ENCODE measurements around the gene KRT6A. TPM values are rescaled to one million over a fixed set of nuclear protein-coding genes. Genes with fewer than 3 reads are reported as not detected.

Gene KRT6A
- total and polyA plus RNA-seq, 2 donors (not counting 1 experiment from before 2014, with no cell fraction given) = not detected

DNA sequence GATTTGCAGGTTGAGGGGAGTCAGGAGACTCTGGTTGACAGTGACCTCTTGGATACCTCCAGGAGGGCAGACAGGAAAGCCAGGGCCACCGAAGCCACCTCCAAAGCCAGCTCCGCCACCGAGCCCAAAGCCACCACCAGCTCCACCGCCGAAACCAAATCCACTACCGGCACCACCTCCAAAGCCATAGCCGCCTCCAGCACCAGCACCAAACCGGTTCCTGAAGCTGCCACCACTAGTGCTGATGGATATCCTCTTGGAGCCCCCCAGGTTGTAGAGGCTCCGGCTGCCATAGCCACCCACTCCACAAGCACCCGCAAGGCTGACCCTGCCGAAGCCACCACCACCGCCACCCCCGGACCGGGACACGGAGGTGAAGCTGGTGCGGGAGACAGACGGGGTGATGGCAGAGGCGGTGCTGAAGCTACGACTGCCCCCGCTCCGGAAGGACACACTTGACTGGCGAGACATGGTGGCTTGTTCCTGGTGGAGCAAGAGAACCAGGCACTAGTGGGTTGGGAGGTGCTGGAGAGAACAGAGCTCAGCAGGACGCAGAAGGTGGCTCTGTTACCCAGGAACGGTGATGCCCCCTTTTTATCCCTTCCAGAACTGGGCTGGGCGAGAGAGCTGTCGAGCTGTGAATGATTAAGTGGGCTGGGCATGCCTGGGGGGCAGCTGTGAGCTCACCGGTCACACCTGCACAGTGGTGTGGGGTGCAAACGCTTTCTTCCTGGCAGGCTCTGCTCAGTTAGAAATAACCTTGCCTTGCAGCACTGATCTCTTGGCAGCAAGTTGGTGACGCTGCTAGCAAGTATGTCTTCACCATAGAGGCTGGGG lies 27.0 kb upstream of the KRT6A start, which contains the start of gene KRT5:
Gene KRT5 (minus strand): TSS at position 569 of the 837 bp plus-strand sequence. CDS start 98 bp downstream, at position 471.
- Histone ChIP-seq H2AFZ (ENCODE audit: insufficient read depth, low read depth, low read length, poor library complexity, severe bottlenecking) (no peak within 1 kb of the TSS), H3K36me3 (replicated peaks in 1 of 2; ENCODE audit: control extremely low read depth in 1 of 2, control insufficient read depth in 1 of 2, extremely low read depth in 1 of 2, insufficient read depth in 2 of 2, low read length in 1 of 2) (no peaks in the 10 kb centered on the region), H3K4me3 (ENCODE audit: control extremely low read depth in 1 of 5, extremely low read depth in 1 of 5, insufficient read depth in 1 of 5, low read depth in 2 of 5, low read length in 4 of 5) (no peak within 1 kb of the TSS), H3K27me3 (replicated peaks in 1 of 4; ENCODE audit: control extremely low read depth in 1 of 4, control insufficient read depth in 3 of 4, insufficient read depth in 4 of 4, low read length in 3 of 4) (no peaks in the 10 kb centered on the region), H3K4me2 (replicated peaks; ENCODE audit: low read depth, low read length, poor library complexity, severe bottlenecking) (no peak within 1 kb of the TSS), H3K4me1 (ENCODE audit: control insufficient read depth in 2 of 2, insufficient read depth in 2 of 2, low read length in 2 of 2) (no peaks in the 10 kb centered on the region), H3K9ac (ENCODE audit: low read length) (no peak within 1 kb of the TSS), H3K9me3 (ENCODE audit: control extremely low read depth in 1 of 3, control insufficient read depth in 2 of 3, insufficient read depth in 1 of 3, low read length in 2 of 3) (no peaks in the 10 kb centered on the region), H4K20me1 (ENCODE audit: control insufficient read depth, insufficient read depth, low read length, poor library complexity, severe bottlenecking) (no peaks in the 10 kb centered on the region), H3K27ac (ENCODE audit: low read length in 2 of 2) (no peak within 1 kb of the TSS), H3K79me2 (ENCODE audit: control insufficient read depth, insufficient read depth, low read length) (no peaks in the 10 kb centered on the region)
- intact Hi-C loops (cut with micrococcal nuclease) = no loop called here
- Mint-ChIP-seq H3K4me1 (no peaks in the 10 kb centered on the region), H3K27ac (no peak within 1 kb of the TSS), H3K4me3 (no peak within 1 kb of the TSS), H3K27me3 (peaks cover 6% of the 10 kb centered on the region), H3K9me3 (ENCODE audit: insufficient read depth) (no peaks in the 10 kb centered on the region)
- no peak for DNase-seq
- no peak for ATAC-seq (ENCODE audit: low read depth)
- TF ChIP-seq, protein P1, sequence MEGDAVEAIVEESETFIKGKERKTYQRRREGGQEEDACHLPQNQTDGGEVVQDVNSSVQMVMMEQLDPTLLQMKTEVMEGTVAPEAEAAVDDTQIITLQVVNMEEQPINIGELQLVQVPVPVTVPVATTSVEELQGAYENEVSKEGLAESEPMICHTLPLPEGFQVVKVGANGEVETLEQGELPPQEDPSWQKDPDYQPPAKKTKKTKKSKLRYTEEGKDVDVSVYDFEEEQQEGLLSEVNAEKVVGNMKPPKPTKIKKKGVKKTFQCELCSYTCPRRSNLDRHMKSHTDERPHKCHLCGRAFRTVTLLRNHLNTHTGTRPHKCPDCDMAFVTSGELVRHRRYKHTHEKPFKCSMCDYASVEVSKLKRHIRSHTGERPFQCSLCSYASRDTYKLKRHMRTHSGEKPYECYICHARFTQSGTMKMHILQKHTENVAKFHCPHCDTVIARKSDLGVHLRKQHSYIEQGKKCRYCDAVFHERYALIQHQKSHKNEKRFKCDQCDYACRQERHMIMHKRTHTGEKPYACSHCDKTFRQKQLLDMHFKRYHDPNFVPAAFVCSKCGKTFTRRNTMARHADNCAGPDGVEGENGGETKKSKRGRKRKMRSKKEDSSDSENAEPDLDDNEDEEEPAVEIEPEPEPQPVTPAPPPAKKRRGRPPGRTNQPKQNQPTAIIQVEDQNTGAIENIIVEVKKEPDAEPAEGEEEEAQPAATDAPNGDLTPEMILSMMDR (IDR thresholded peaks at IDR 0.05) = no peak
- no peak for TF ChIP-seq EZH2 (IDR thresholded peaks at IDR 0.05; ENCODE audit: borderline replicate concordance, insufficient read depth, low read depth, low read length, poor library complexity, severe bottlenecking)
- 91% methylated on average over 25 of the region's 29 CpGs for WGBS (ENCODE audit: insufficient coverage)
- ChIA-PET CTCF (no interaction called here), POLR2A (no interaction called here)

DNA sequence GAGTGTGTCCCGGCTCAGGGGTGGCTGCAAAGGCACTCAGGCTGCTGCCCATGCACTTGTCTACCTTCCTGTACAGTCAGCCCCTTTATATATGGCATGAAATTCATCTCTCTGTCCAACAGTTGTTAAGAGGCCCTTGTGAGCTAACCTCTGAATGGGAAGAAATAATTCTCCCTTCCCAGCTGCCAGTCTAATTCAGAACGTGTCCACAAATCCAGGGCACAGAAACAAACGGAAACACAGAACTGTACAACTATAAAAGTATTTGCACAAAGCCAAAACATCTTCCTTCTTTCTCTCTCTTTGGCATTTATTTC lies 26.3 kb upstream of the KRT6A start:
- intact Hi-C loops (cut with micrococcal nuclease) = no loop called here
- no peaks in the 10 kb centered on the region for H3K9me3 ChIP-seq (ENCODE audit: control extremely low read depth in 1 of 3, control insufficient read depth in 2 of 3, insufficient read depth in 1 of 3, low read length in 2 of 3)
- H3K4me1 ChIP-seq (ENCODE audit: control insufficient read depth in 2 of 2, insufficient read depth in 2 of 2, low read length in 2 of 2) = no peaks in the 10 kb centered on the region
- H3K9ac ChIP-seq (ENCODE audit: low read length) = no peak overlapping the region
- H3K27ac ChIP-seq (ENCODE audit: low read length in 2 of 2) = no peak overlapping the region
- DNase-seq (no peak), ATAC-seq (ENCODE audit: low read depth) (no peak)
- ChIA-PET POLR2A (no interaction called here), CTCF (no interaction called here)
- no peak for TF ChIP-seq EZH2 (IDR thresholded peaks at IDR 0.05; ENCODE audit: borderline replicate concordance, insufficient read depth, low read depth, low read length, poor library complexity, severe bottlenecking)
- TF ChIP-seq, protein P1 (IDR thresholded peaks at IDR 0.05) = no peak
- H4K20me1 ChIP-seq (ENCODE audit: control insufficient read depth, insufficient read depth, low read length, poor library complexity, severe bottlenecking) = no peaks in the 10 kb centered on the region
- no peaks in the 10 kb centered on the region for H3K36me3 ChIP-seq (replicated peaks in 1 of 2; ENCODE audit: control extremely low read depth in 1 of 2, control insufficient read depth in 1 of 2, extremely low read depth in 1 of 2, insufficient read depth in 2 of 2, low read length in 1 of 2)
- no peaks in the 10 kb centered on the region for H3K79me2 ChIP-seq (ENCODE audit: control insufficient read depth, insufficient read depth, low read length)
- H3K27me3 ChIP-seq (replicated peaks in 1 of 4; ENCODE audit: control extremely low read depth in 1 of 4, control insufficient read depth in 3 of 4, insufficient read depth in 4 of 4, low read length in 3 of 4) = no peaks in the 10 kb centered on the region
- no peak overlapping the region for H3K27ac Mint-ChIP-seq
- no peak overlapping the region for H3K4me3 ChIP-seq (ENCODE audit: control extremely low read depth in 1 of 5, extremely low read depth in 1 of 5, insufficient read depth in 1 of 5, low read depth in 2 of 5, low read length in 4 of 5)
- no peaks in the 10 kb centered on the region for H3K9me3 Mint-ChIP-seq (ENCODE audit: insufficient read depth)
- no peaks in the 10 kb centered on the region for H3K4me1 Mint-ChIP-seq
- peaks cover 8% of the 10 kb centered on the region for H3K27me3 Mint-ChIP-seq
- no peak overlapping the region for H3K4me3 Mint-ChIP-seq
- H2AFZ ChIP-seq (ENCODE audit: insufficient read depth, low read depth, low read length, poor library complexity, severe bottlenecking) = no peak overlapping the region
- no peak overlapping the region for H3K4me2 ChIP-seq (replicated peaks; ENCODE audit: low read depth, low read length, poor library complexity, severe bottlenecking)
- 60% methylated on average over 1 of the region's 3 CpGs for WGBS (ENCODE audit: insufficient coverage)

Measured in B cell (primary cell).